Endothelial cell of umbilical vein (primary cell): ENCODE results near the gene CHST7. TPM values are rescaled to one million over a fixed set of nuclear protein-coding genes. Genes with fewer than 3 reads are reported as not detected.

ENCODE experiments used
- BruUV-seq: library from RNA; stranded (reverse); fragments of 400-500 nt; replicated peaks from 2 replicates; lab custom pipeline; 2021; lab: Mats Ljungman, UMichigan
- CTCF ChIA-PET: fragments of 300-600, 350-600 bp; sonication (Branson Sonifier 250); formaldehyde crosslinking; loops from one replicate; lab custom pipeline; 2021; ENCODE audit warnings: antibody characterized with exemption, inconsistent platforms; lab: Charles Lee
- POLR2A ChIA-PET: fragments of 300-600, 350-600 bp; sonication (Branson Sonifier 250); formaldehyde crosslinking; loops from one replicate; lab custom pipeline; 2021; ENCODE audit warnings: antibody characterized with exemption, inconsistent platforms; lab: Charles Lee
- DNase-seq: peaks from one replicate; pipeline ENCODE4 v3.0.0-alpha.2; 2011; ENCODE audit warnings: low read depth, low spot score
- FAIRE-seq: peaks from 2 replicates; lab custom pipeline; 2011; peaks lifted over from hg19 to GRCh38; lab: Jason Lieb, UNC
- H2AFZ ChIP-seq: 2 replicates; pipeline ENCODE4 v1.6.0; 2012; ENCODE audit warnings: low read depth, low read length, control low read depth, inconsistent platforms
- H3K27ac ChIP-seq: 2 replicates; pipeline ENCODE4 v1.5.1; 2011; ENCODE audit warnings: low read depth, mild to moderate bottlenecking, control low read depth, low read length, moderate library complexity; ENCODE audit not compliant: insufficient read depth
- H3K27me3 ChIP-seq, 2 experiments: 2 replicates each; pipeline versions ENCODE4 v1.6.0 to v1.6.1; 2011; ENCODE audit warnings: low read length in 2 of 2, mixed read lengths in 1 of 2; ENCODE audit not compliant: control insufficient read depth in 2 of 2, insufficient read depth in 2 of 2
- H3K36me3 ChIP-seq, 2 experiments: 2 replicates in 1 of 2; 3 replicates in 1 of 2; pipeline ENCODE4 v1.5.1; 2011; ENCODE audit warnings: low read length in 2 of 2, mild to moderate bottlenecking in 1 of 2, moderate library complexity in 1 of 2; ENCODE audit not compliant: control insufficient read depth in 2 of 2, insufficient read depth in 2 of 2; ENCODE audit errors: extremely low read depth in 1 of 2
- H3K4me1 ChIP-seq: 3 replicates; pipeline ENCODE4 v1.5.1; 2011; ENCODE audit warnings: mild to moderate bottlenecking, low read length; ENCODE audit not compliant: control insufficient read depth, insufficient read depth; ENCODE audit errors: extremely low read depth
- H3K4me2 ChIP-seq: 2 replicates; pipeline ENCODE4 v1.6.1; 2011; ENCODE audit warnings: low read length, control low read depth, mixed read lengths; ENCODE audit not compliant: insufficient read depth
- H3K4me3 ChIP-seq, 3 experiments: fragments of 200-600 bp in 1 of 3; sonication (generic), shearing (Covaris generic) in 1 of 3; replicated peaks in 1 of 3; 2 replicates each; pipeline ENCODE4 v1.5.1; 2011 to 2016; ENCODE audit warnings: control low read depth in 3 of 3, low read length in 3 of 3, mild to moderate bottlenecking in 2 of 3, inconsistent platforms in 1 of 3, low read depth in 1 of 3, moderate library complexity in 1 of 3; ENCODE audit not compliant: insufficient read depth in 1 of 3
- H3K79me2 ChIP-seq: 2 replicates; pipeline ENCODE4 v1.6.0; 2012; ENCODE audit warnings: low read length, inconsistent platforms; ENCODE audit not compliant: control insufficient read depth, insufficient read depth
- H3K9ac ChIP-seq: replicated peaks from 2 replicates; pipeline ENCODE3; 2011; ENCODE audit warnings: low read length, control low read depth; ENCODE audit not compliant: insufficient read depth; ENCODE audit errors: extremely low read depth
- H3K9me1 ChIP-seq: replicated peaks from 3 replicates; pipeline ENCODE4 v1.6.0; 2011; ENCODE audit warnings: mild to moderate bottlenecking, low read length; ENCODE audit not compliant: control insufficient read depth, insufficient read depth; ENCODE audit errors: extremely low read depth
- H3K9me3 ChIP-seq: replicated peaks from 2 replicates; pipeline ENCODE4 v1.5.1; 2012; ENCODE audit warnings: low read length, inconsistent platforms; ENCODE audit not compliant: control insufficient read depth, insufficient read depth
- H4K20me1 ChIP-seq: replicated peaks from 2 replicates; pipeline ENCODE3; 2011; ENCODE audit warnings: mild to moderate bottlenecking, low read length; ENCODE audit not compliant: control insufficient read depth, insufficient read depth; ENCODE audit errors: extremely low read depth
- EZH2 ChIP-seq: IDR thresholded peaks from 2 replicates; pipeline ENCODE4 v1.6.1; 2012; ENCODE audit warnings: borderline replicate concordance, low read depth, mild to moderate bottlenecking, moderate library complexity, low read length, inconsistent platforms; ENCODE audit not compliant: severe bottlenecking
- FOS ChIP-seq: IDR thresholded peaks from 2 replicates; pipeline ENCODE4 v1.6.1; 2011; ENCODE audit warnings: mild to moderate bottlenecking, low read length, moderate library complexity, borderline replicate concordance; ENCODE audit not compliant: insufficient read depth
- GATA2 ChIP-seq: IDR thresholded peaks from 2 replicates; pipeline ENCODE4 v1.7.0; 2011; ENCODE audit warnings: low read depth, mild to moderate bottlenecking, moderate library complexity, mixed read lengths, low read length; ENCODE audit not compliant: insufficient read length, insufficient read depth
- JUN ChIP-seq: IDR thresholded peaks from 2 replicates; pipeline ENCODE4 v1.6.1; 2011; ENCODE audit warnings: borderline replicate concordance, low read depth; ENCODE audit not compliant: insufficient read length, insufficient read depth
- MYC ChIP-seq: IDR thresholded peaks from one replicate; pipeline ENCODE4 v1.6.1; 2011; ENCODE audit warnings: mild to moderate bottlenecking, low read depth, low read length
- POLR2A ChIP-seq: IDR thresholded peaks from 2 replicates; pipeline ENCODE4 v1.6.1; 2012; ENCODE audit warnings: low read depth, mild to moderate bottlenecking, control low read depth, low read length
- POLR2AphosphoS5 ChIP-seq: IDR thresholded peaks from 2 replicates; pipeline ENCODE4 v1.6.1; 2012; ENCODE audit warnings: low read depth, mild to moderate bottlenecking, control low read depth, low read length, moderate library complexity; ENCODE audit not compliant: insufficient read depth
- dilution Hi-C: fragments of 300-500 bp; cut with MboI; formaldehyde crosslinking; loops from one replicate; pipeline ENCODE4 v1.15.0; 2019; ENCODE audit warnings: low sequenced_read_pairs; ENCODE audit not compliant: extremely low pct_ligation_motif_present
- intact Hi-C: fragments of 100-400 bp; cut with micrococcal nuclease; formaldehyde crosslinking; loops from one replicate; pipeline ENCODE4 v1.10.0; 2022
- polyA plus RNA-seq, 4 experiments: library from polyadenylated mRNA; depleted of rRNA in 3 of 4; stranded (reverse) in 3 of 4; unstranded in 1 of 4; fragments of >200 nt; gene quantifications; 2 replicates each; pipeline versions ENCODE4 v1.2.1 to v1.2.3, GENCODE V29; 2011 to 2012; ENCODE audit warnings: missing spikeins in 1 of 4
- total RNA-seq: library from RNA; stranded (reverse); gene quantifications from 2 replicates; pipeline ENCODE4 v1.2.3, GENCODE V29; 2021
- TF ChIP-seq, protein P1 (sequence below): IDR thresholded peaks from 2 replicates; pipeline ENCODE4 v1.6.1; 2011; ENCODE audit not compliant: insufficient read depth, insufficient read length
- TF ChIP-seq, protein P2 (sequence below), 2 donors: IDR thresholded peaks; 1 replicate in 1 of 2; 2 replicates in 1 of 2; pipeline ENCODE4 v1.5.1; 2011; ENCODE audit warnings: low read length in 2 of 2, mild to moderate bottlenecking in 2 of 2, moderate library complexity in 2 of 2, control low read depth in 1 of 2, inconsistent platforms in 1 of 2, low read depth in 1 of 2; ENCODE audit not compliant: insufficient read depth in 1 of 2; ENCODE audit errors: extremely low read depth in 1 of 2

Gene CHST7
- total and polyA plus RNA-seq, 2 donors (not counting 3 experiments of a cell fraction or from before 2014, with no cell fraction given), result 4.5 to 11.2 TPM

DNA sequence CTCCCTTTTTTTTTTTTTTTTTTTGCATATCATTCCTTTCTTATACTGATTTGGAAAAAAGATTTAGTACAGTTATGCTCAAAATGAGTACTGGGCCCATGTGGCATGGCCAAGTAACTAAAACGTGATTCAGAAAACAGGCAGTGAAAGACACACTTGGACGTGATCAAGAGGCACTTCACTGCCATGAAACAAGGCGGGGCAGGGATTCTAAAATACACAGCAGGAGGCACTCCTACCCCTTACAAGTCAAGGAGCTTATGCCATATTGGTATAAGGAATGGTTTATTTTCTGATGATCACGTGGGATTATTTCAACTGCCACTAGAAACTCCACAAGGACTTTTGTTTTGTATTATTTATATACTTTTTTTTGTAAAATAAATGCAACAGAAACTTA lies 72.0 kb downstream of the CHST7 start:
- intact Hi-C loops, result no loop called here
- H3K4me2 ChIP-seq, result no peak overlapping the region
- CTCF ChIA-PET, result interaction anchor here (2.1 kb wide), 1 partner anchor 91 kb away, joined by 10 read pairs; no protein-coding TSS in a partner anchor

More for the DNA sequence above, 72.0 kb downstream of the CHST7 start:
- peaks cover 12% of the 10 kb centered on the region for H3K4me1 ChIP-seq
- H4K20me1 ChIP-seq, result no peaks in the 10 kb centered on the region
- no peak overlapping the region for H3K27ac ChIP-seq
- no peaks in the 10 kb centered on the region for H3K27me3 ChIP-seq
- H3K9ac ChIP-seq, result no peak overlapping the region
- H2AFZ ChIP-seq, result no peak overlapping the region
- H3K9me3 ChIP-seq, result no peaks in the 10 kb centered on the region
- dilution Hi-C loops, result no loop called here
- DNase-seq, result no peak
- POLR2A ChIA-PET, result no interaction called here
- H3K36me3 ChIP-seq, result no peaks in the 10 kb centered on the region
- BruUV-seq, result no TSS peak
- FAIRE-seq, result no peak
- TF ChIP-seq FOS (no peak), POLR2A (no peak), MYC (no peak), POLR2AphosphoS5 (no peak), EZH2 (no peak), GATA2 (no peak), JUN (no peak)
- TF ChIP-seq, protein P1, sequence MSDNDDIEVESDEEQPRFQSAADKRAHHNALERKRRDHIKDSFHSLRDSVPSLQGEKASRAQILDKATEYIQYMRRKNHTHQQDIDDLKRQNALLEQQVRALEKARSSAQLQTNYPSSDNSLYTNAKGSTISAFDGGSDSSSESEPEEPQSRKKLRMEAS, result no peak
- TF ChIP-seq, protein P2, sequence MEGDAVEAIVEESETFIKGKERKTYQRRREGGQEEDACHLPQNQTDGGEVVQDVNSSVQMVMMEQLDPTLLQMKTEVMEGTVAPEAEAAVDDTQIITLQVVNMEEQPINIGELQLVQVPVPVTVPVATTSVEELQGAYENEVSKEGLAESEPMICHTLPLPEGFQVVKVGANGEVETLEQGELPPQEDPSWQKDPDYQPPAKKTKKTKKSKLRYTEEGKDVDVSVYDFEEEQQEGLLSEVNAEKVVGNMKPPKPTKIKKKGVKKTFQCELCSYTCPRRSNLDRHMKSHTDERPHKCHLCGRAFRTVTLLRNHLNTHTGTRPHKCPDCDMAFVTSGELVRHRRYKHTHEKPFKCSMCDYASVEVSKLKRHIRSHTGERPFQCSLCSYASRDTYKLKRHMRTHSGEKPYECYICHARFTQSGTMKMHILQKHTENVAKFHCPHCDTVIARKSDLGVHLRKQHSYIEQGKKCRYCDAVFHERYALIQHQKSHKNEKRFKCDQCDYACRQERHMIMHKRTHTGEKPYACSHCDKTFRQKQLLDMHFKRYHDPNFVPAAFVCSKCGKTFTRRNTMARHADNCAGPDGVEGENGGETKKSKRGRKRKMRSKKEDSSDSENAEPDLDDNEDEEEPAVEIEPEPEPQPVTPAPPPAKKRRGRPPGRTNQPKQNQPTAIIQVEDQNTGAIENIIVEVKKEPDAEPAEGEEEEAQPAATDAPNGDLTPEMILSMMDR (IDR thresholded peaks at IDR 0.05; ENCODE audit: extremely low read depth in 1 of 2, insufficient read depth in 1 of 2, low read depth in 1 of 2, low read length in 2 of 2), result no peak
- H3K9me1 ChIP-seq, result no peaks in the 10 kb centered on the region
- H3K79me2 ChIP-seq, result no peaks in the 10 kb centered on the region
- no peak overlapping the region for H3K4me3 ChIP-seq
